GM12892 (cell line): ENCODE measurements around the gene TSPAN5.

Experiments
- POLR2AphosphoS5 ChIP-seq: IDR thresholded peaks from 2 replicates; pipeline ENCODE4 v1.6.1; 2011; ENCODE audit warnings: low read depth, low read length, control low read depth
- TAF1 ChIP-seq: IDR thresholded peaks from 2 replicates; pipeline ENCODE4 v1.6.1; 2011; ENCODE audit warnings: low read depth, mild to moderate bottlenecking, control low read depth, low read length, borderline replicate concordance

- TF ChIP-seq POLR2AphosphoS5: no peak
- no peak for TF ChIP-seq TAF1
Observed at GRCh38 chr4:98586962-98587354, 71.5 kb downstream of the TSPAN5 start.
